Panc1 (cell line): ENCODE results near the gene CFAP45. TPM values are rescaled to one million over a fixed set of nuclear protein-coding genes. Genes with fewer than 3 reads are reported as not detected.

Experiments used
- ATAC-seq: fragments of 200-7000 bp; cut with Tn5 transposase; 2 replicates; pipeline ENCODE4 v1.9.1; 2020; ENCODE audit warnings: mild to moderate bottlenecking, moderate library complexity
- BruUV-seq: library from RNA; stranded (reverse); fragments of 400-500 nt; replicated peaks from 2 replicates; lab custom pipeline; 2021; lab: Mats Ljungman, UMichigan
- CTCF ChIA-PET: fragments of 300-600 bp; sonication (Branson Sonifier 250); formaldehyde crosslinking; loops from one replicate; lab custom pipeline; 2022; ENCODE audit warnings: antibody characterized with exemption; lab: Charles Lee
- POLR2A ChIA-PET: fragments of 300-600 bp; sonication (Branson Sonifier 250); formaldehyde crosslinking; loops from one replicate; lab custom pipeline; 2022; ENCODE audit warnings: antibody characterized with exemption; lab: Charles Lee
- DNase-seq: peaks from one replicate; pipeline ENCODE4 v3.0.0-alpha.2; 2010; ENCODE audit warnings: low read depth, low spot score
- H3K27ac ChIP-seq: 2 replicates; pipeline ENCODE4 v1.5.1; 2011; ENCODE audit warnings: mild to moderate bottlenecking, low read length, inconsistent platforms
- H3K27me3 ChIP-seq: fragments of 200-500 bp; sonication (Bioruptor generic); 2 replicates; pipeline ENCODE4 v1.6.0; 2014; ENCODE audit warnings: low read length, inconsistent platforms; ENCODE audit not compliant: control insufficient read depth, insufficient read depth
- H3K36me3 ChIP-seq: fragments of 200-500 bp; sonication (Bioruptor generic); 2 replicates; pipeline ENCODE4 v1.5.1; 2014; ENCODE audit warnings: inconsistent platforms, mild to moderate bottlenecking, low read length, moderate library complexity; ENCODE audit not compliant: control insufficient read depth, insufficient read depth
- H3K4me1 ChIP-seq: 2 replicates; pipeline ENCODE4 v1.5.1; 2011; ENCODE audit warnings: inconsistent platforms, mild to moderate bottlenecking, low read length, moderate library complexity; ENCODE audit not compliant: control insufficient read depth, insufficient read depth
- H3K4me3 ChIP-seq, 2 experiments: 2 replicates each; pipeline ENCODE4 v1.5.1; 2011 to 2012; ENCODE audit warnings: low read depth in 2 of 2, low read length in 2 of 2, mild to moderate bottlenecking in 2 of 2, inconsistent platforms in 1 of 2, moderate library complexity in 1 of 2
- H3K9me3 ChIP-seq: fragments of 200-500 bp; sonication (Bioruptor generic); 2 replicates; pipeline ENCODE4 v1.5.1; 2014; ENCODE audit warnings: low read depth, mild to moderate bottlenecking, inconsistent platforms, low read length, moderate library complexity; ENCODE audit not compliant: control insufficient read depth, insufficient read depth
- POLR2AphosphoS5 ChIP-seq: IDR thresholded peaks from 2 replicates; pipeline ENCODE4 v1.6.1; 2012; ENCODE audit warnings: mild to moderate bottlenecking, low read depth, low read length, moderate library complexity
- SIN3A ChIP-seq: IDR thresholded peaks from 2 replicates; pipeline ENCODE4 v1.6.1; 2012; ENCODE audit warnings: low read depth, mild to moderate bottlenecking, low read length, moderate library complexity, borderline replicate concordance; ENCODE audit not compliant: insufficient read depth
- TCF7L2 ChIP-seq: IDR thresholded peaks from 2 replicates; pipeline ENCODE4 v1.6.1; 2011; ENCODE audit warnings: mild to moderate bottlenecking, low read depth, low read length, inconsistent platforms
- in situ Hi-C: cut with HindIII; loops from 2 replicates; pipeline ENCODE4 v1.10.0; 2016; ENCODE audit warnings: low sequenced_read_pairs, low pct_unique_long_range_greater_than_20kb
- intact Hi-C: fragments of 100-400 bp; cut with micrococcal nuclease; formaldehyde crosslinking; loops from one replicate; pipeline ENCODE4 v1.10.0; 2022; ENCODE audit not compliant: unreplicated experiment
- total RNA-seq: library from RNA; stranded (reverse); gene quantifications from one replicate; pipeline ENCODE4 v1.2.1, GENCODE V29; 2021; ENCODE audit not compliant: unreplicated experiment
- TF ChIP-seq, protein P1 (sequence below): fragments of 450-650 bp; IDR thresholded peaks from 2 replicates; pipeline ENCODE4 v1.5.1; 2017; ENCODE audit warnings: mild to moderate bottlenecking
- TF ChIP-seq, protein P2 (sequence below), 2 experiments: IDR thresholded peaks; 2 replicates each; pipeline ENCODE4 v1.6.1; 2011 to 2012; ENCODE audit warnings: low read depth in 2 of 2, control low read depth in 1 of 2, low read length in 1 of 2, mild to moderate bottlenecking in 1 of 2, moderate library complexity in 1 of 2; ENCODE audit not compliant: insufficient read depth in 1 of 2

CFAP45 gene
- total RNA-seq, 1 experiment from 2014 or later = 1.6 TPM

- POLR2A ChIA-PET = no interaction called here
- H3K4me3 ChIP-seq = no peak overlapping the region
- peaks cover 2% of the 10 kb centered on the region; the same call in 1 of the 2 replicates for H3K36me3 ChIP-seq
- TF ChIP-seq, protein P1, sequence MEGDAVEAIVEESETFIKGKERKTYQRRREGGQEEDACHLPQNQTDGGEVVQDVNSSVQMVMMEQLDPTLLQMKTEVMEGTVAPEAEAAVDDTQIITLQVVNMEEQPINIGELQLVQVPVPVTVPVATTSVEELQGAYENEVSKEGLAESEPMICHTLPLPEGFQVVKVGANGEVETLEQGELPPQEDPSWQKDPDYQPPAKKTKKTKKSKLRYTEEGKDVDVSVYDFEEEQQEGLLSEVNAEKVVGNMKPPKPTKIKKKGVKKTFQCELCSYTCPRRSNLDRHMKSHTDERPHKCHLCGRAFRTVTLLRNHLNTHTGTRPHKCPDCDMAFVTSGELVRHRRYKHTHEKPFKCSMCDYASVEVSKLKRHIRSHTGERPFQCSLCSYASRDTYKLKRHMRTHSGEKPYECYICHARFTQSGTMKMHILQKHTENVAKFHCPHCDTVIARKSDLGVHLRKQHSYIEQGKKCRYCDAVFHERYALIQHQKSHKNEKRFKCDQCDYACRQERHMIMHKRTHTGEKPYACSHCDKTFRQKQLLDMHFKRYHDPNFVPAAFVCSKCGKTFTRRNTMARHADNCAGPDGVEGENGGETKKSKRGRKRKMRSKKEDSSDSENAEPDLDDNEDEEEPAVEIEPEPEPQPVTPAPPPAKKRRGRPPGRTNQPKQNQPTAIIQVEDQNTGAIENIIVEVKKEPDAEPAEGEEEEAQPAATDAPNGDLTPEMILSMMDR = no peak
- TF ChIP-seq TCF7L2 = no peak
- TF ChIP-seq POLR2AphosphoS5 = no peak
- TF ChIP-seq, protein P2, sequence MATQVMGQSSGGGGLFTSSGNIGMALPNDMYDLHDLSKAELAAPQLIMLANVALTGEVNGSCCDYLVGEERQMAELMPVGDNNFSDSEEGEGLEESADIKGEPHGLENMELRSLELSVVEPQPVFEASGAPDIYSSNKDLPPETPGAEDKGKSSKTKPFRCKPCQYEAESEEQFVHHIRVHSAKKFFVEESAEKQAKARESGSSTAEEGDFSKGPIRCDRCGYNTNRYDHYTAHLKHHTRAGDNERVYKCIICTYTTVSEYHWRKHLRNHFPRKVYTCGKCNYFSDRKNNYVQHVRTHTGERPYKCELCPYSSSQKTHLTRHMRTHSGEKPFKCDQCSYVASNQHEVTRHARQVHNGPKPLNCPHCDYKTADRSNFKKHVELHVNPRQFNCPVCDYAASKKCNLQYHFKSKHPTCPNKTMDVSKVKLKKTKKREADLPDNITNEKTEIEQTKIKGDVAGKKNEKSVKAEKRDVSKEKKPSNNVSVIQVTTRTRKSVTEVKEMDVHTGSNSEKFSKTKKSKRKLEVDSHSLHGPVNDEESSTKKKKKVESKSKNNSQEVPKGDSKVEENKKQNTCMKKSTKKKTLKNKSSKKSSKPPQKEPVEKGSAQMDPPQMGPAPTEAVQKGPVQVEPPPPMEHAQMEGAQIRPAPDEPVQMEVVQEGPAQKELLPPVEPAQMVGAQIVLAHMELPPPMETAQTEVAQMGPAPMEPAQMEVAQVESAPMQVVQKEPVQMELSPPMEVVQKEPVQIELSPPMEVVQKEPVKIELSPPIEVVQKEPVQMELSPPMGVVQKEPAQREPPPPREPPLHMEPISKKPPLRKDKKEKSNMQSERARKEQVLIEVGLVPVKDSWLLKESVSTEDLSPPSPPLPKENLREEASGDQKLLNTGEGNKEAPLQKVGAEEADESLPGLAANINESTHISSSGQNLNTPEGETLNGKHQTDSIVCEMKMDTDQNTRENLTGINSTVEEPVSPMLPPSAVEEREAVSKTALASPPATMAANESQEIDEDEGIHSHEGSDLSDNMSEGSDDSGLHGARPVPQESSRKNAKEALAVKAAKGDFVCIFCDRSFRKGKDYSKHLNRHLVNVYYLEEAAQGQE (IDR thresholded peaks at IDR 0.05; ENCODE audit: insufficient read depth in 1 of 2, low read depth in 2 of 2, low read length in 1 of 2) = no peak
- TF ChIP-seq SIN3A = no peak
- in situ Hi-C loops (no loop called here), intact Hi-C loops (no loop called here)
- H3K27ac ChIP-seq = no peak overlapping the region
- ATAC-seq (no peak), DNase-seq (no peak)
- peaks cover 6% of the 10 kb centered on the region; the same call in 1 of the 2 replicates for H3K27me3 ChIP-seq
- no TSS peak for BruUV-seq
- peaks cover 17% of the 10 kb centered on the region for H3K4me1 ChIP-seq
- H3K9me3 ChIP-seq = no peaks in the 10 kb centered on the region
- CTCF ChIA-PET = interaction anchor here (2.1 kb wide), 1 partner anchor 67 kb away, joined by 9 read pairs; no protein-coding TSS in a partner anchor
Observed at GRCh38 chr1:159940006-159940620, 40.1 kb upstream of the CFAP45 start.

- in situ Hi-C loops (no loop called here), intact Hi-C loops (no loop called here)
- no peak overlapping the region for H3K4me3 ChIP-seq
- TF ChIP-seq SIN3A (no peak), TCF7L2 (no peak), POLR2AphosphoS5 (no peak)
- TF ChIP-seq, protein P2 (IDR thresholded peaks at IDR 0.05; ENCODE audit: insufficient read depth in 1 of 2, low read depth in 2 of 2, low read length in 1 of 2) = no peak
- TF ChIP-seq, protein P1 = no peak
- peaks cover 17% of the 10 kb centered on the region for H3K4me1 ChIP-seq
- H3K36me3 ChIP-seq = no peaks in the 10 kb centered on the region
- H3K9me3 ChIP-seq = no peaks in the 10 kb centered on the region
- no peak overlapping the region for H3K27ac ChIP-seq
- DNase-seq (no peak), ATAC-seq (no peak)
- peaks cover 2% of the 10 kb centered on the region; the same call in 1 of the 2 replicates for H3K27me3 ChIP-seq
- BruUV-seq = no TSS peak
- ChIA-PET CTCF (interaction anchor here (2.3 kb wide), 1 partner anchor 68 kb away, joined by 14 read pairs; no protein-coding TSS in a partner anchor), POLR2A (no interaction called here)
Observed at GRCh38 chr1:159939678-159940002, 39.7 kb upstream of the CFAP45 start.
